PC-3 (cell line): ENCODE measurements around the gene XPNPEP1.

ENCODE experiments used
- CTCF ChIP-seq: fragments of 300-600 bp; sonication (generic); conservative IDR thresholded peaks from 2 replicates; pipeline ENCODE4 v1.5.1; 2017; ENCODE audit warnings: antibody characterized with exemption, low read depth, mild to moderate bottlenecking, low read length
- EZH2 ChIP-seq: fragments of 300-600 bp; sonication (generic); IDR thresholded peaks from one replicate; pipeline ENCODE4 v1.6.1; 2017; ENCODE audit warnings: antibody characterized with exemption, mild to moderate bottlenecking, low read length; ENCODE audit not compliant: unreplicated experiment
- EZH2phosphoT487 ChIP-seq: fragments of 300-600 bp; sonication (generic); IDR thresholded peaks from 2 replicates; pipeline ENCODE4 v1.6.1; 2018; ENCODE audit warnings: mild to moderate bottlenecking, antibody characterized with exemption, low read length, borderline replicate concordance

- TF ChIP-seq EZH2phosphoT487 = no peak
- no peak for TF ChIP-seq CTCF
- no peak for TF ChIP-seq EZH2
These were observed 9.7 kb upstream of the XPNPEP1 start for GRCh38 chr10:109932968-109933367.
